ENCODE results near the gene FOXL2NB. TPM values are rescaled to one million over a fixed set of nuclear protein-coding genes. Genes with fewer than 3 reads are reported as not detected.

Gene FOXL2NB
- total RNA-seq, 1 experiment from 2014 or later: 2.2 TPM

DNA sequence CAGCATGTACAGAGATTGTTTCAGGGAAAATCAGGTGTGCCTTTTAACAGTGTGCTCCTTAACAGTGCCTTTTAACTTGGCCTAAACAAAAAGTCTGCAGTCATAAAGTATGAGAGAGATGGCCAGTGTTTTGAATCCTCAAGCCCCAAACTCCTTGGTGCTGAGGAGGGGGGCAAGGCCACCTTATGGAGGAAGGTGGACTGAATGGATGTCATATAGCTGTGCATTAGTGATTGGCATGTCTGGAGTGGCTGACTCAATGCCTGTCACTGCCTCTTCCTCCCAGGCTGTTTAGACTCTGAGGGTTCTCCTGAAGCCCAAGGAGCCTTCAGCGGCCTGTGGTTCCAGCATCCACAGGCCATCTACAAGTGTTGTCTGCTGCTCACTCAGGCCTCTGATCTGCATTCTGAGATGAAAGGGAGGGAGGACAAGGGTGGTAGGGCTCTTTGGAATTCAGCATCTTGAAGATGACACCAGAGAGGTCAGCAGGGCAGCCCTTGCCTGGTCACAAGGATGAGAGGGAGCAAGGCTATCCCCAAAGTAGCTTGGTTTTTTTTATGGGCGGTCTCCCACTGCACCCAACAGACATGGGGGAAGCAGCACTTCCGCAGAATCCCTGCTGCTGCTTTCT, 1.5 kb downstream of the FOXL2NB start:
- Mint-ChIP-seq H3K27me3 (ENCODE audit: insufficient read depth, unreplicated experiment) (peaks cover 18% of the 10 kb centered on the region), H3K4me1 (ENCODE audit: low read depth, unreplicated experiment) (peaks cover 8% of the 10 kb centered on the region), H3K4me3 (ENCODE audit: unreplicated experiment) (peak overlapping the region; percentile 83), H3K9me3 (ENCODE audit: unreplicated experiment) (no peaks in the 10 kb centered on the region), H3K36me3 (ENCODE audit: insufficient read depth, unreplicated experiment) (peaks cover 6% of the 10 kb centered on the region), H3K27ac (ENCODE audit: unreplicated experiment) (no peak overlapping the region)
- POLR2A ChIA-PET: no interaction called here
- Histone ChIP-seq H3K27me3 (replicated peaks; ENCODE audit: control insufficient read depth, insufficient read depth, low read length) (peaks cover 1% of the 10 kb centered on the region; the same call in 1 of the 2 replicates), H3K4me1 (peaks cover 5% of the 10 kb centered on the region), H3K36me3 (ENCODE audit: control insufficient read depth, insufficient read depth, low read length) (no peaks in the 10 kb centered on the region), H3K4me3 (ENCODE audit: low read depth, low read length) (no peak overlapping the region), H3K9me3 (no peaks in the 10 kb centered on the region)
- TF ChIP-seq, protein P1, sequence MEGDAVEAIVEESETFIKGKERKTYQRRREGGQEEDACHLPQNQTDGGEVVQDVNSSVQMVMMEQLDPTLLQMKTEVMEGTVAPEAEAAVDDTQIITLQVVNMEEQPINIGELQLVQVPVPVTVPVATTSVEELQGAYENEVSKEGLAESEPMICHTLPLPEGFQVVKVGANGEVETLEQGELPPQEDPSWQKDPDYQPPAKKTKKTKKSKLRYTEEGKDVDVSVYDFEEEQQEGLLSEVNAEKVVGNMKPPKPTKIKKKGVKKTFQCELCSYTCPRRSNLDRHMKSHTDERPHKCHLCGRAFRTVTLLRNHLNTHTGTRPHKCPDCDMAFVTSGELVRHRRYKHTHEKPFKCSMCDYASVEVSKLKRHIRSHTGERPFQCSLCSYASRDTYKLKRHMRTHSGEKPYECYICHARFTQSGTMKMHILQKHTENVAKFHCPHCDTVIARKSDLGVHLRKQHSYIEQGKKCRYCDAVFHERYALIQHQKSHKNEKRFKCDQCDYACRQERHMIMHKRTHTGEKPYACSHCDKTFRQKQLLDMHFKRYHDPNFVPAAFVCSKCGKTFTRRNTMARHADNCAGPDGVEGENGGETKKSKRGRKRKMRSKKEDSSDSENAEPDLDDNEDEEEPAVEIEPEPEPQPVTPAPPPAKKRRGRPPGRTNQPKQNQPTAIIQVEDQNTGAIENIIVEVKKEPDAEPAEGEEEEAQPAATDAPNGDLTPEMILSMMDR (IDR thresholded peaks at IDR 0.05; ENCODE audit: insufficient read depth in 1 of 2, low read depth in 1 of 2, low read length in 1 of 2, severe bottlenecking in 1 of 2, unreplicated experiment in 1 of 2): no peak
- no TSS peak for BruUV-seq (replicated peaks)
- intact Hi-C loops (cut with micrococcal nuclease; ENCODE audit: unreplicated experiment): loop anchor here (5.0 kb wide), 1 partner anchor 394 kb away; the partner anchor contains the start of gene MRPS22
- CTCF ChIA-PET: interaction anchor here (1.1 to 2.2 kb wide), 2 partner anchors 12 to 31 kb away, joined by 3 to 20 read pairs; no protein-coding TSS in a partner anchor
- no peak for DNase-seq

DNA sequence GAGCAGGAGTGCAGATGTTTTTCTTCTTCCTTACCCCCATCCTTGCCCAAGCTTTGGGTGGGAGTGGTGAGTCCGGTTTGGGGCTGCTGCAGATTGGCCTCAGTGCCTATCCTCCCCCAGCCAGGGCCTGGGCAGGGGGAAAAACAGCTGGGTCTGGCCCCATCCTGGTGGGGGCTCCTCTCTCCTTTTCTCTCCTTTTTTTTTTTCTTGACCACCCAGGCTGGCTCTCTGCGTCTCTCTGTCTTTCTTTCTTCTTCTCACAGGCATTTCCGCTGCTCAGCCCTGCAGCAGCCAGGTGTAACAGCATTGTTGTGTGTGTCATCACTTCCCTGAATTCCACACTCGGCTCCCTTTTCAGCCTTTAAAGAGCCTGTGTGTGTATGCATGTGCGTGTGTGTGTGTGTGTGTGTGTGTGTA, 2.0 kb downstream of the FOXL2NB start:
- no peaks in the 10 kb centered on the region for H3K9me3 ChIP-seq
- H3K36me3 ChIP-seq (ENCODE audit: control insufficient read depth, insufficient read depth, low read length): no peaks in the 10 kb centered on the region
- peaks cover 8% of the 10 kb centered on the region for H3K4me1 Mint-ChIP-seq (ENCODE audit: low read depth, unreplicated experiment)
- H3K27me3 ChIP-seq (replicated peaks; ENCODE audit: control insufficient read depth, insufficient read depth, low read length): peaks cover 1% of the 10 kb centered on the region; the same call in 1 of the 2 replicates
- BruUV-seq (replicated peaks): no TSS peak
- peak overlapping the region; percentile 19 for H3K4me3 Mint-ChIP-seq (ENCODE audit: unreplicated experiment)
- H3K4me1 ChIP-seq: peaks cover 5% of the 10 kb centered on the region
- POLR2A ChIA-PET: no interaction called here
- peaks cover 12% of the 10 kb centered on the region for H3K27me3 Mint-ChIP-seq (ENCODE audit: insufficient read depth, unreplicated experiment)
- TF ChIP-seq, protein P1 (IDR thresholded peaks at IDR 0.05; ENCODE audit: insufficient read depth in 1 of 2, low read depth in 1 of 2, low read length in 1 of 2, severe bottlenecking in 1 of 2, unreplicated experiment in 1 of 2): no peak
- CTCF ChIA-PET: no interaction called here
- intact Hi-C loops (cut with micrococcal nuclease; ENCODE audit: unreplicated experiment): loop anchor here (5.0 kb wide), 1 partner anchor 393 kb away; the partner anchor contains the start of gene MRPS22
- H3K4me3 ChIP-seq (ENCODE audit: low read depth, low read length): no peak overlapping the region
- H3K9me3 Mint-ChIP-seq (ENCODE audit: unreplicated experiment): no peaks in the 10 kb centered on the region
- no peak for DNase-seq
- no peak overlapping the region for H3K27ac Mint-ChIP-seq (ENCODE audit: unreplicated experiment)
- H3K36me3 Mint-ChIP-seq (ENCODE audit: insufficient read depth, unreplicated experiment): peaks cover 6% of the 10 kb centered on the region

DNA sequence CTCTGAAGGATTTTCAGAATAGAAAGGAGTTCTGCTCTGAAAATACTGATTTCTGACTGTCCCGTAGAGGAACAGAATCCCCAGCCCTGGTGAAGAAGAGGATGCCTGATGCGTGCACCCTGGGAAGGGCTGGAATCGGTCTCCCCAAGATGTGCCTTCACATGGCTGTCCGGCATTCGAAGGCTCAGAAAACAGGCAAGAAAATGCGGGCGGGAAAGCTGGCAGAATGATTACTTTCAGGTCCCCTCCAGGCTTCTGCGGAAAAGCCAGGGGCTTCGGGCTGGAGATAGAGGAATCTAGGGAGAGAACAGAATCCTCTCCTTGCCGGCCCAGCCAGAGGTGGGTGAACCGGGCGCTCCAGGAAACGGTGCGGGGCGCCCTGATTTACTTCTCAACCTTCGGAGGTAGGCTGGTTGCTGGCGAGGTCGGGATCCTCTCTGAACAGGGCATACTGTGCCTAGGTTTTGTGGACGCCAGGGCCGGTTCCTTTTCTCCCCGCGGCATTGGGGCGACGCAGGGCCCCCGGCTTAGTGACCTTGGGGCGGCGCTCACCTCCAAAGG, 2.5 kb downstream of the FOXL2NB start:
- peaks cover 5% of the 10 kb centered on the region for H3K4me1 ChIP-seq
- intact Hi-C loops (cut with micrococcal nuclease; ENCODE audit: unreplicated experiment): loop anchor here (5.0 kb wide), 1 partner anchor 393 kb away; the partner anchor contains the start of gene MRPS22
- ChIA-PET POLR2A (no interaction called here), CTCF (no interaction called here)
- no peak for DNase-seq
- no peak overlapping the region for H3K4me3 ChIP-seq (ENCODE audit: low read depth, low read length)
- BruUV-seq (replicated peaks): no TSS peak
- H3K4me3 Mint-ChIP-seq (ENCODE audit: unreplicated experiment): peak overlapping the region; percentile 19
- peaks cover 12% of the 10 kb centered on the region for H3K27me3 Mint-ChIP-seq (ENCODE audit: insufficient read depth, unreplicated experiment)
- no peaks in the 10 kb centered on the region for H3K9me3 ChIP-seq
- H3K4me1 Mint-ChIP-seq (ENCODE audit: low read depth, unreplicated experiment): peaks cover 8% of the 10 kb centered on the region
- TF ChIP-seq, protein P1 (IDR thresholded peaks at IDR 0.05; ENCODE audit: insufficient read depth in 1 of 2, low read depth in 1 of 2, low read length in 1 of 2, severe bottlenecking in 1 of 2, unreplicated experiment in 1 of 2): no peak
- no peak overlapping the region for H3K27ac Mint-ChIP-seq (ENCODE audit: unreplicated experiment)
- peaks cover 6% of the 10 kb centered on the region for H3K36me3 Mint-ChIP-seq (ENCODE audit: insufficient read depth, unreplicated experiment)
- no peaks in the 10 kb centered on the region for H3K36me3 ChIP-seq (ENCODE audit: control insufficient read depth, insufficient read depth, low read length)
- H3K9me3 Mint-ChIP-seq (ENCODE audit: unreplicated experiment): no peaks in the 10 kb centered on the region
- H3K27me3 ChIP-seq (replicated peaks; ENCODE audit: control insufficient read depth, insufficient read depth, low read length): peaks cover 1% of the 10 kb centered on the region; the same call in 1 of the 2 replicates
